Neural progenitor cell (in vitro differentiated cells): ENCODE measurements around the gene LPIN2.

Experiments
- CTCF ChIP-seq: fragments of 200-600 bp; sonication (generic); IDR thresholded peaks from 2 replicates; pipeline ENCODE4 v1.5.1; 2017; ENCODE audit warnings: antibody characterized with exemption, mild to moderate bottlenecking
- EZH2phosphoT487 ChIP-seq: fragments of 200-600 bp; sonication (generic); IDR thresholded peaks from 2 replicates; pipeline ENCODE4 v1.6.1; 2017; ENCODE audit warnings: antibody characterized with exemption

DNA sequence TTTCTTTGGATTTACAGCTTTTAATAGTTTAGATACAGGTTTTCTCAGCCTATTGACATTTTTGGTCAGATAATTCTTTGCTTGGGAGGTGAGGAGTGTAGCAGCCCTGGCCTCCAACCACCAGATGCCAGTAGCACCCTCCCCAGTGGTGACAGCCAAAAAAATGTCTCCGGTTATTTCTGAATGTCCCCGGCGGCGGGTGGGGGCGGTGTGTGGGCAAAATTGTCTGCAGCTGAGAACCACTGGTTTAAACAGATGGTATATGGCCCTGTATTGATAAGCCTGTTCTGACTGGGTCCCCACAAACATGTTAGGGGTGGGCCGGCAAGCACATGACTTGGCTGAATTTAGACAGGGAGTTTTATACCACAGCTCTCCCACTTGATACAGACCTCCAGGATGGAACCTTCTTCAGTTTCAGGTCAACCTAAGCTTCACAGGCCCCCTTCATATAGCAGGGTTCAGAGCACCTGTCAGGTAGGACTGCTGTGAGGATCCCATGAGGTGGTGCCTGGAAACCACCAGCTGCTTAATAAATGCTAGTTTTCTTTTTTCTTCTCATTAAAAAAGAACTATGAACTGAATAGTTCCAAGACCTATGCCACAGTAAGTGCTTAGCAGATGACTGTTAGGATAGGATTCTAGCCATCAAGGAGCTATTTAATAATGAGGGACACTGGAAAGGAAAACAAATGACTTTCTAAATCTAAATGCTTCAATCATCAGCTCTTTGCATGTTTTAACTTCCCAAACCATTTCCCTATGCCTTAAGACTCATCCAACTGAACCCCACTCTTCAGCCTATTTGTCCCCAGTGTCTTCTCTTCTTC is 18.1 kb downstream of the LPIN2 start:
- TF ChIP-seq CTCF (peak; percentile 16), EZH2phosphoT487 (no peak)
